GM18868 (cell line): ENCODE data around the gene GRP.

Experiments used
- ATAC-seq: cut with Tn5 transposase; IDR thresholded peaks from one replicate; pipeline ENCODE4 v1.9.1; 2021; ENCODE audit warnings: mild to moderate bottlenecking, moderate library complexity; ENCODE audit not compliant: unreplicated experiment

GRP gene

DNA sequence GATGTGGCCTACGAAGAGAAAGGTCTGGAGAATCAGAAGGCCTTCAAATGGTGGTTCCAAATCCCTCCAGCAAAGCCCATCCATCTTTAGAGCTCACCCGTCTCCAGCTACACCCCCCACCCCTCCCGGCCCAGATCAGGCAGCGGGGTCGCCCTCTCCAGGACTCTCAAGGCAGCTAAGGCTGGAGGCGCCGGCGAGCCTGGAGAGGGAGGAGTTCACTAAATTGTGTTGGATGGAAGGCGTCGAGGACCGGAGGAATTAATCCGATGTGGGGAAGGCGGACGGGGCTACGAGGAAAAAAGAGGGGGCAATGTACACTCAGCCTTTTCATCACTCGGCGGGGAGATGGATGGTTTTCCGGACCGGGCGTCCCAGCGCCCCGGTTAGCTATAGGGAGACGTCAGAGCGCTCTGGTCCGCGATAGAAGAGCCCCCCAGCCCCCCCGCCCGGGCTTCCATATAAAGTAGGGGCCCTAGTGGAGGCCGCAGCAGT is at the start of gene GRP:
GRP (plus strand) TSS at position 487 of the 492 bp plus-strand sequence. CDS start 108 bp downstream, outside the sequence.
- ATAC-seq = no peak

DNA sequence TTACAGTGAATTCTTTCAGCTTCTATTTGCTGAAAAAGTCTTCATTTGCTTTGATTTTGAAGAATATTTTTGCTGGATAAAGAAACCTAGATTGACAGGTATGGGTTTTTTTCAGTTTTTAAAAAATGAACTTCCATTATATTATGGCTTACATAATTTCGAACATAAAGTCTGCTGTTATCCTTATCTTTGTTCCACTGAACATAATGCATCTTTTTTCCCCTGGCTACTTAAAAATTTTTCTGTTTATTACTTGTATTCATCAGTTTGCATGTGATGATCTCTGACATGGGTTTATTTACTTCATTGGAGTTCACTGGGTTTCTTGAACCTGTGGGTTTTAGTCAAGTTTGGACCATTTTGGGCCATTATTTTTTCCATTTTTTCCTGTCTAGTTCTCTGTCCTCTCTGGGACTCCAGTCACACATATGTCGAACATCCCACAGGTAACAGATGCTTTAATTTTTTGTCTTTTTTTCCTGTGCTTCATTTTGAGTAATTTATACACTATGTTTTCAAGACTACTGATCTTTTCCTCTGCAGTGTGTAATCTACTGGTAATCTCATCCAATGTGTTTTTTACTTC is 47.2 kb upstream of the GRP start:
- ATAC-seq = no peak

DNA sequence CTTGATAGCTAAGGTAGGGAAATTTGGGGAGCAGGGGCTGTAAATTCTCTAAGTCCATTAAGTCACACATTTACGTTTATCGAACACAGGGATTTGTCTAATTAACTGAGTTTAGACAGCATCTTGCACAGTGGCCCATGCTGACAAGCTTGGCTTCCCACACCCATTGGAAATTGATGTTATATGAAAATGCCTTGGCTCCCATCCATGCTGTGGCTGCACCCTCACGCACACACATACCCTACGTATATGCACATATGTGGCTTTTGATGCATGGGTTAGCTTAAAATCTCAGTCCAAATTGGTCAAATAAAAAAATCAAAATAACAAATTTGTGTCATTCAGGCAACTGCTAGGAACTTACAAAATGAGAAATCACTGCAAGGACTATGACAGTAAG is 42.5 kb upstream of the GRP start:
- no peak for ATAC-seq

DNA sequence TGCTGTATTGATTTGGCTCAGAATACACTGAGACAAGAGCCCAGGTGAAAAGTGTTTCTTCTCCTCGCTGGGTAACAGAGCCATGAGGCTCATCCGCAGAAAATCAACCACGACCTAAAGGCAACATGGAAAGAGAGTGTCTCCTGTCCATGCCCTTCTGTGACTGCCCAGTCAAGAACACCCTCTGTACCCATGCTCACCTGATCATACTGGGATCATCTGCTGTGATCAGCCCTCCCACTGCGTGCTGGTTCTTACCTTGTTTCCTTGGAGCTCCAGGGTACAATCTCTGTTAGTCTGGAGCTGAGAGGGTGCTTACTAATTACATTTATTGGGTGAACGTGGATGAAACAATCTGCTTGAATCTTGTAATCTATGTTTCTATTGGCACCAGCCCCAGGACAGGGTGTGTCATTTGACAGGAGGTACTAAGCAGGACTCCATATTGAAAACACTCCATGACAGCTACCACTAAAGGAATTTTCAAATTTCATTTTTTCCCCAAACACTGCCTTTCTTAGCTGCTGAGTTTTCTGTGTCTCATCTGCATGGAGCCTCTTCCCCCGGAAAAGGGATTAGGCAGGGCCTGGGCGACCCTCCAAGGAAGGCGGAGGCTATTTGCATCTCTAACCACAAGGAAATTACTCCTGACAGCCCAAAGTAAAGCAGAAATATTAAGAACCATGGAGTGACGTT is 39.7 kb upstream of the GRP start:
- ATAC-seq = no peak

DNA sequence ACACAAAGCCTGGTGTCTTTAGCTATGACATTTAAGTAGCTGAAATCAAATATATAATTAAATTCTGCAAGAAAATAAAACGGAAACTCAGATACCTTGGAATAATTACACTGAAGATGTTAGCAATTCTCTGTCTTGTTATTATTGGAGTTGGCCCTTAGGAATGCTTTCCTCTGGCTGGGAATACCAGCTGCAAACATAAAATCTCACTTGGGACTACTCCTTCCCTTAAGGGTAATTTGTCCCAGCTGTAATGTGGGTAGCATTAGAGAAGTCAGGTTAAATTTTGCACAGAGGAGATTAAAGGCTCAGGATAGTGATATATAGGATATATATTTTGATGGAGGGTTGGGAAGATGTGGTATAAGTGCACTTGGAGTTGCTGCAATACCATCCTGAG is 37.3 kb upstream of the GRP start:
- no peak for ATAC-seq

DNA sequence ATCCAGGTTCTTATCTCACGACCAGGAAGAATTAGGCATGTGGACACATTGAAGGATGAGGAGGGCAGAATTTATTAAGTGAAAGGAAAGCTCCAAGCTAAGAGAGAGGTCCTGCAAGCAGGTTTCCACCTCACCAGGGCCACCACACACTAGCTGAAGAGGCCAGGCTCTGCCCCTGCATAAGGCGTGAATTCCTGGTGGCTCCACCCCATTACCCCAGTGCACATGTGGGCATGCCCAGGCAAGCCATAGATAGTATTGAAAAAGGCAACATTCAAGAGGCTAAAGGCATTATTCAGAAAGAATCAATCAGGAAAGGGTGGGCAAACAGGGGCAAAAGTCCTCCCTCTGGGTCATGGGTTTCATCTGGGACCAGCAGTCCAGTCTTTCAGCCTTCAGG is 30.9 kb upstream of the GRP start:
- no peak for ATAC-seq

DNA sequence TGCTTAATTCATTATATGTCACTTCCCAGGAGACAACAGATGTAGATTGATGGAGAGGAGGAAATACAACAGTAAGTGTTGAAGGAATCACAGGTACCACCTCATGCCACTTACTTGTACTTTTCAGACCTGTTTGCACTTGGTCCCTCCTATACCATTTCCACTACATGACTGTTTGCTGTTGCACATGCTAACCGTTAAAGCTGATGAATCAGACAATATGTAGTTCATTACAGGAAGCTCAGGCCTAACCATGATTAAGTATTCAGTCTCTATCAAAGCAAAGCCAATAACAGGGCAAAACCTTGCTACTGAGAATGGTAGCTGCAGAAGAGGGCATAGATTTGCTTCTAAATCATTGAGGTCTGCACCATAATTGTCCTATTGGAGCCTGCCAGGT is 30.2 kb upstream of the GRP start:
- ATAC-seq = no peak

DNA sequence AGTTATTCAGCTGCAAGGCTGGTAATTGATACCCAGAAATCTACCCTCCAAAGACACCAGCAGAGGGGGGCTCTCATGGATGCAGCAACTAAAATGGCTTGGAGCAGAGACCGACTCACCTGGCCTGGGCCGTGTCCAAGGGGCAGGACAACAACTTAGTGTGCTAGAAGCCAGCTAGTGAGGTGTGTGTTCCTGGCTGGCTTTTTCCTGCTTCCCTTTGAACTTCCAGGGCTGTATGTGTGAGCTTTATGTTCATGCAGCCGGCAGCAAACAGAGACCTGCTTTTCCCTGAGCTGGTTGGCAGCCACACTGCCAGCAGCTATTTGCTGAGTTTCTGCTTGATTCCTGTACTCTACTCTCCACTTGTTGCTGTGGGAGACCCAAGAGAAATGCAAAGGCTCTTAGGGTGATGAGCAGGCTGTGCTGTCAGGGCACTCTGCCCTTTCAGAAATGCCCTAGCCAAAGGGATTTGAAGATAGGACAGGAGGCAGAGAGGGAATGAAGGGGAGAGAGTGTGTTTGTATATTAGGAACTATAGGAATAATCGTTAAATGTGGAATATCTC is 23.7 kb upstream of the GRP start:
- ATAC-seq = no peak

DNA sequence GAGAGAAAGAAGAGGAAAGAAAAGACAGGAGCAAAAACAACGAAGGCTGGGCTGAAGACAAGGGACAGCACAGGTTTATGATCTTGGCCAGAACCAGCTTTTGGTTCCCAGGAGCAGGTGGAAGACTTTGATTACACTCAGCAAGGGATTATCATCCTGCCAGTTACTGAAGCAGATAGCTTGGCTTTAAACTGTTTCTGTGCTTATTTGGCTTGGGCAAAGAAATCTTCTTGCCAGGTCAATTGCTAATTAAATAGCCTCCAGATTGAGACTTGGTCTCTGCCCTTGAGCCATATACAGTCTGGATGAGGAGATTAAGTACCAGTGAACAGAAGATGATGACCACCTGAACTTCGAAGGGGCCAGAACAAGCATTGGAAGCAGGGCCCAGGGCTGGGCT is 22.3 kb upstream of the GRP start:
- ATAC-seq = no peak

DNA sequence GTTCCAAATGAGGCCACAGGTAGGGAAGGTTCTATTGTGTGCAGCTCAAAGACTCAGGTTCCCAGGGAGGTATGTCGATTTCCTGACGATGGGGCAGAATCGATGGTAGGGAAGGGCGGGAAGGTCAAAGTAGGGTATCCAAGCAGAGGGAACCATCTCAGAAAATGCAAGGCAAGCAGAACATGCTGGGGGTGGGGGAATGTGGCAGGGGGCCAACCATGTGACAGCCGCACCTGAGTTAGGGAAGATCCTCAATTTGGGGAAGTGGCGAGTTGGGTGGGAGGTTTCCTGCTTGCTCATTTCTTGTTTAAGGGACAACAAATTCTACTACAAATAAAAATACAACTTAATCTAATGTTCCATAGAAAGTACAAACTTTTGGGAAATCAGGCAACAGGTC is 21.7 kb upstream of the GRP start:
- no peak for ATAC-seq

DNA sequence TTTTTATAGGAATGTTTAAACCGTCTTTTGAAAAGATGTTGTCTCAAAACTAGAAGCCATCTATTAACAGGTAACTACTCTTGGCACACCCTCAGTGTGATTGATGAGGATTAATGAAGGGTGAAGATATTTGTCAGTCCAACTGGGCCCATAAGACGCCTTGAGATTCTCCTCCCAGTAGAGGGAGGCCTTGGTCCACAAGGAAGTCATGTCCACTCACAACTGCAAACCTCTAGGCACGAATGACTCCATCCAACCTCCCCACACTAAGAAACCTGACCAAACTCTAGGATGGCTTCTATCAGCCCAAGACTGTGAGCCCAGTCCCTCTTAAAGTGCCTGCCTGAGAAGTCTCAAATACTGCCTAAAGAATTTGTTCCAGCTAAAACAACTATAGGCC is 19.2 kb upstream of the GRP start:
- no peak for ATAC-seq

DNA sequence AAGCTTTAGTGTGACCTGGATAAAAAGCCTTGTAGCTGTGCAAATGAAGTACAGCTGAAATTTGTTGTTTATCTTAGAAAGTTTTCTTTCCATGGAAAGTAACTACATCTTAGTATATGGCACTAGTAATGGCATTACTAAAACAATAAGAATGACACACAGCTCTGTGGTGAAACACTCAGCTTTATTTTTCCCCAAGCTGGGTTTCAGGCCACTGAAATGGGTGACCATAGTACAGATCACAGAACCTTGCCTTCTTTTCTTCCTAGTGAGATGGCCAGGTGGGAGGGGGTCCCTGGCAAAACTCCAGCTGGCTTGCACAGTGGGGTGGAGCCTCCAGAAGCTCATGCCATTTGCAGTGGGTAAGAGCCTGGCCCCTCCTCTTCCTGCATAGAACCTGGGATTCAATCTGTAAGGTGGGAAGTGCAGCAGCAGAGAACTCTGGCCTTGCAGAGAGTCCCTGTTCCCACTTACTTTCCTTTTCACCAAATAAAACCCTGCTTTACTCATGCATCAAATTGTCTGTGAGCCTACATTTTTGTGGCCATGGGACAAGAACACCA is 17.6 kb upstream of the GRP start:
- ATAC-seq = no peak

DNA sequence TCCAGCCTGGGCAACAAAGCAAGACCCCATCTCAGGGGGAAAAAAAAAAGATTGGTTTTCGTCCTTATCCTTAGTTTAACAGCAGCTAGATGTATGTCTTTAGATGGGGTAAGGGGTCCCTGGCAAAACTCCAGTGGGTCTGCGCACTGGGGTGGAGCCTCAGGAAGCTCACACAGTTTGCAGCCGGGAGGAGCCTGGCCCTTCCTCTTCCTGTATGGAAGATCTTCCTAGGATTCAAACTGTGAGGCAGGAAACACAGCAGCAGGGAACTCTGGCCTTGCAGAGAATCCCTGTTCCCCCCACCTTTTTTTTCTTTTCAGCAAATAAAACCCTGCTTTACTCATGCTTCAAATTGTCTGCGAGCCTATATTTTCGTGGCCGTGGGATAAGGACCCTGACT is 12.5 kb upstream of the GRP start:
- ATAC-seq = no peak

DNA sequence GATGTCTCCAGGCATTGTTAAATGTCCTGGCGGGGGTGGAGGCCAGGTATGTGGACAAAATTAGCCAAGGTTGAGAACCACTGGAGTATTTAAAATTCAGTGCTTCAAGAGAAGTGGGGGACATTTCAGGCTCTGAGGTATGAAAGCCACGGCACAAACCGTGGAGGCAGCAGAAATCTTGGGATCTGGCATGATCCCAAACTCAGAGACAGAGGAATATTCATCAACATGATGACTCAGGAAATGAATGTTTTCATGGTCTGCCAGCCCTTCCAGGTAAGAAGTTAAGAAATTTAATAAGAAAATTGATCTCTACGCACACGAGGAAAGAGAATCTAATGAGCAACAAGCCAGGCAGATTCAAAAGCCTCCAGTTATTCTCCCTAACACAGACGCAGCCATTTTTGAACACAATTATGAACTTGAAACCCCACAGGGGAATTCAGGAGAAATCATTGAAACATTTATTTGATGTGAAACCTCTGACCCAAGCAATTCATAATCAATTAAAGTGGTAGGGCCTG is 11.3 kb upstream of the GRP start:
- no peak for ATAC-seq

DNA sequence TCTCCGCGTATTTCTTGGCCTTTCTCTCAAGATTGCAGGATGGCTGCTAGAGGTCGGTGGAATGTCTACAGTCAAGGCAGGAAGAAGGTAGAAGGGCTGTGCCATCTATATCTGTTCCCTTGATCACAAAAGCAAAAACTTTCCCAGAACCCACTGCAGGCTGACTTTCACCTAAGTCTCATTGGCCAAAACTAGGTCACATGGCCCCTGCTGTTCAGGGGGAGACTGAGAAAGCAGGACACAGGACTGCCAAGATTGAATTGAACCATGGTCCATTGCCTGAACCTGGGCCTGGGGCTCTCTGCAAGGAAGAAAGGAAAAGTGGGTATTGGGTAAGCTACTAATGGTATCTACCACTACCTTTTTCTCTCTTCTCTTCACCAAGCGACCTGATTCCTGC is 9.7 kb upstream of the GRP start:
- no peak for ATAC-seq

DNA sequence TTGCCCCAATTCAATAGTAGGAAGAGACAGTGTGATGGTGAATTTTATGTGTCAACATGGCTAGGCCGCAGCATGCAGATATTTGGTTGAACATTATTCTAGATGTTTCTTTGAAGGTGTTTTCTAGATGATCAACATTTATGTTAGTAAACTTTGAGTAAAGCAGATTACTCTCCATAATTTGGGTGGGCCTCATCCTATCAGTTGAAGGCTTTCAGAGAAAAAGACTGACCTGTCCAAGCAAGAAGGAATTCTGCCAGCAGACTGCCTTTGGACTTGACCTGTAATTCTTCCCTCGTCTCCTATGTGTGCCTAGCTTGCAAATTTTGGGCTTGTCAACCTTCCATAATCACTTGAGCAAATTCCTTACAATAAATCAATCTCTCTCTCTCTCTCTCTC is 8.3 kb upstream of the GRP start:
- no peak for ATAC-seq

DNA sequence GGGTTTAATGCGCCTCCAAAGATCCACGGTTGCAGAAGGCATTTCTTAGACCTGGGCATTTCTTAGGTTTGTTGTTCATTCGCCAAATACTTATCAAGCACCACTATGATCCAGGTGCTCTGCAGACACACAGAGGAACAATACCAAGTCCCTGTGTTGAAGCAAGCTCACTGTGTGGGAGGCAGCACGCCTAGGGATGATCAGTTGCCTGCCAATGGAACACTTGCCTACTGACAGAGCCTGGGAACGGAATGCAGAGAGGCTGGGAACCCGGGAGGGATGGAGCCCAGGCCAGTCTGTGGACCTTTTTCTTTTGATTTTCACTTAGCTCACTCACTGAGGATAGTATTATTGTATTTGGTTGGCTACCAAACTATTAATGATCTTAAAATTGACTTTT is 1.9 kb upstream of the GRP start:
- ATAC-seq = no peak

DNA sequence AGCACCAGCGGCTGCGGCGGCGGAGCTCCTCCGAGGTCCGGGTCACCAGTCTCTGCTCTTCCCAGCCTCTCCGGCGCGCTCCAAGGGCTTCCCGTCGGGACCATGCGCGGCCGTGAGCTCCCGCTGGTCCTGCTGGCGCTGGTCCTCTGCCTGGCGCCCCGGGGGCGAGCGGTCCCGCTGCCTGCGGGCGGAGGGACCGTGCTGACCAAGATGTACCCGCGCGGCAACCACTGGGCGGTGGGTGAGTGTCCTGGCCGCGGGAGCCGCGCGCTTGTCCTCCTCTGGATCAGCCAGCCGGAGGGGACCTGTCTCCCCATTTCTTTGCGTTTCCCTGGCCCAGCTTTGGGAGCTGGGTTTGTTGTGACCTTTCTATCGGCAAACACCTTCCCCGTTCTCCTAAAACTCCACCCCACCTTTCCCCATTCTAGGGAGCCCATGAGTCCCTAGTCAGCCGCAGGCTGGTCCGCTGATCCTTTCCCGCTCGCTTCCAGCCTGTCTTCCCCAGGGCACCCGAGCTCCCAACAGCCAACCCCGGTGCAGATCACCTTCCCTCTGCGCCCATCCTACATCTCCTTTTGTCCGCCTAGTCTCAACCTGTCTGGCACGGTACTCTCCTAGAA is 316 bp downstream of the GRP start:
- ATAC-seq = no peak

DNA sequence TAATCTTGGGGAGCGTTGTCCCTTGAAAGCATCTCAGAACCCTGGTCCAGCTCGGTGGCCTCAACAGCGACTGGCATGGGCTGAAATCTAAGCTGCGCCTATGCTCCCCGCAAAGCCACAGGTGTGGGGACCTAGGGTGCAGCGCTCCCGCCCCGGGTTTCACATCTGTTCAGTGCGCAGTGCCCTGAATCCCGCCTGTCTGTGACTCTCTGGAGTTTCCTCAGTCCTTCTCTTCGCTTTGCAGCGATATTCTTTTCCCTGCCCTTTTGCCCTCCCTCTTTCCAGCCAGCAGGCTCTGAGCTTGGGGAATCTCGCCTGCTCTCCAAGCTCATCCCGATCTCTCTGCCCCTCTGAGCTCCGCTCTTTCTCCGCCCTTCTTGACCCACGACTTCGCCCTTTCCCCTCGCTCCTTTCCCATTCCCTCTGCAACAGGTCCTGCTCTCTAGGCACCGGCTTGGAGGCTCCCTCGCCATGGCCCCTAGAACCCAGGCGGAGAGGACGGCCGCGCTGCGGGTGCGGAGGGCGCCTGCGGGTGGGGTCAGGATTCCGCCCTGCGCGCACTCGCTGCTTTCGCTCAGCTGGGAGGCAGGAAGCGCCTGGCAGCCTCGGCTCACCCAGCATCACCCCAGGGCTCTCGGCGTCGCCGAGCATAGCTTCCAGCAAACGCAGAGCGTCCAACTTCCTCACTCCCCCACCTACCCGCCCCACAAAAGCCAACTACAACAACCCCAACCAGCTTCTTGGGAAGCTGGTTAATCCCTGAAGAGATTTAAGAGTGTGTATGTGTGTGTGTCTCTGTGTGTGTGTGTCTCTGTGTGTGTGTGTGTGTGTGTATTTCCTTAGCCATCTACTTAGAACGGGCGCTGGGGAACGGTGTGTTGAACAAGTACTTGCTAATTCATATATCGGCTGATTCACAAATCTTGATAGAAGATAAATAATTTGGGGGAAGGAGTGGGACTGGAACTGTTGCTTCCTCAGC is 1.1 kb downstream of the GRP start:
- ATAC-seq = no peak

DNA sequence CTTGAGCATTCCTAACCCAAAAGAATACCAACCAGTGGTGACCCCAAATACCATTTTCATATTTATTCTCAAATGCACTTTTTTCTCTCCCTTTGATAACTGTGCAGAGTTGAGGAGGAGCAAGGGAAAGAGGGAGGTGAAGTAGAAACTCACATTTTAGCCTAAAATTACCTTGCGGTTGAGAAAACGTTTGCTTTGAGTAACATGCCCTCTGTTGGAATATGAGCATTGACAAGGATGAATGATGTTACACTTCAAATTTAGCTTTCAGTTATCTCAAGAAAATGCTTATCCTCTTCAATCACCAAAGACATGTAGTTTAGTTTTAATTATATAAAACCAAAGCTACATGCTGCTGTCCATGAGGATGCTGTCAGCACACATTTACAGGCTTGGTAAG is 2.4 kb downstream of the GRP start:
- ATAC-seq = no peak
